Lung (tissue), 13 donors: ENCODE measurements around the gene AGER. TPM values are rescaled to one million over a fixed set of nuclear protein-coding genes. Genes with fewer than 3 reads are reported as not detected.

Source experiments
- ATAC-seq: fragments of 200-7000 bp; cut with Tn5 transposase; one replicate; pipeline ENCODE4 v1.9.1; 2020; ENCODE audit warnings: moderate number of reproducible peaks; ENCODE audit not compliant: insufficient read depth, low FRiP score
- DNase-seq, 3 donors: peaks; one replicate each; pipeline ENCODE4 v3.0.0-alpha.2; 2013 to 2017
- H3K27ac ChIP-seq, 2 donors: one replicate each; pipeline ENCODE4 v1.5.1; 2013; ENCODE audit warnings: mild to moderate bottlenecking in 2 of 2, moderate library complexity in 2 of 2, control low read depth in 1 of 2, inconsistent platforms in 1 of 2, low read depth in 1 of 2, low read length in 1 of 2
- H3K27me3 ChIP-seq, 3 donors: one replicate each; pipeline ENCODE4 v1.5.1; 2013; ENCODE audit warnings: low read length in 2 of 3; ENCODE audit not compliant: control insufficient read depth in 3 of 3, insufficient read depth in 3 of 3
- H3K36me3 ChIP-seq, 4 donors: one replicate each; pipeline ENCODE4 v1.5.1; 2013; ENCODE audit warnings: low read length in 4 of 4, mild to moderate bottlenecking in 1 of 4, moderate library complexity in 1 of 4; ENCODE audit not compliant: control insufficient read depth in 4 of 4, insufficient read depth in 4 of 4
- H3K4me1 ChIP-seq, 5 donors: one replicate each; pipeline ENCODE4 v1.5.1; 2013; ENCODE audit warnings: low read length in 5 of 5, mild to moderate bottlenecking in 2 of 5, moderate library complexity in 1 of 5; ENCODE audit not compliant: control insufficient read depth in 5 of 5, insufficient read depth in 5 of 5
- H3K4me3 ChIP-seq: one replicate; pipeline ENCODE4 v1.5.1; 2013; ENCODE audit warnings: mild to moderate bottlenecking, control low read depth, moderate library complexity
- H3K9ac ChIP-seq, 2 donors: one replicate each; pipeline ENCODE4 v1.5.1; 2013; ENCODE audit warnings: low read length in 2 of 2, control low read depth in 1 of 2; ENCODE audit not compliant: insufficient read depth in 1 of 2
- H3K9me3 ChIP-seq, 4 donors: one replicate each; pipeline ENCODE4 v1.5.1; 2013; ENCODE audit warnings: low read length in 3 of 4, mild to moderate bottlenecking in 1 of 4, moderate library complexity in 1 of 4; ENCODE audit not compliant: control insufficient read depth in 4 of 4, insufficient read depth in 3 of 4
- WGBS, 2 donors: extraction: QIAGEN DNeasy Blood & Tissue Kit; methylation state at CpG; one replicate each; pipeline ENCODE4 v1.1.7; 2013; 5-methylcytosine and 5-hydroxymethylcytosine counted together
- polyA plus RNA-seq, 2 donors: library from polyadenylated mRNA; stranded (reverse); fragments of 200-250 nt; gene quantifications; one replicate each; pipeline ENCODE4 v1.2.1, GENCODE V29; 2013
- small RNA-seq: library from RNA; depleted of rRNA; stranded (forward); fragments of <200 nt; gene quantifications from one replicate; pipeline ENCODE3, GENCODE V24; 2014; ENCODE audit warnings: low replicate concordance
- total RNA-seq, 2 donors: library from RNA; depleted of rRNA in 1 of 2; stranded (reverse); fragments of >200 nt in 1 of 2; gene quantifications; one replicate each; pipeline ENCODE4 v1.2.1, GENCODE V29; 2014 to 2021
- TF ChIP-seq, protein P1 (sequence below): IDR thresholded peaks from 2 replicates; pipeline ENCODE4 v1.5.1; 2012; ENCODE audit warnings: mild to moderate bottlenecking; ENCODE audit errors: control extremely low read depth, extremely low read depth
- donor health status: control.
- donor health status: control.
- donor health status: Bipolar disorder and iron deficiency.
- donor health status: healthy.
- donor health status: DM: yes; HTN: yes; CAD: no.

Gene AGER
- total and polyA plus RNA-seq, 4 donors = 178 to 1,487 (median 347) TPM

DNA sequence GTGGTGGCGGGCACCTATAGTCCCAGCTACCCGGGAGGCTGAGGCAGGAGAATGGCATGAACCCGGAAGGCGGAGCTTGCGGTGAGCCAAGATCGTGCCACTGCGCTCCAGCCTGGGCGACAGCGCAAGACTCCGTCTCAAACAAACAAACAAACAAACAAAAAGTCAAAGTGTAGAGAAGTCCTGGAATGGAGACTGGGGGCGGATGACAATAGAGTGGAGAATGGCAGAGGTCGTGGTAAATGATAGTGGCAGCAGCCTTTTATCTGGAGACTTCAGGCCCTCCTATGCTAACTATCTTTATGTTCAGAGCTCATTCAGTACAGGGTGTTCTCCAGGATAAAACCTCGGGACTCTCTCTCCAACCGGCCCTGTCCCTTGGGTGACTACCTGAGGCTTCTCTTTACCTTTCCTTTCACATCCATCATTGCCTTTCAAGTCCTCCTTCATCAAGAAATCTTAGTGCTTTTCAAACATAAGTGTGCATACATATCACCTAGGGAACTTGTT lies 52.6 kb downstream of the AGER start:
- H3K4me1 ChIP-seq = peaks cover 13 to 26% (median 15%) of the 10 kb centered on the region in 5 donors
- H3K27me3 ChIP-seq = peaks cover 0 to 6% (median 6%) of the 10 kb centered on the region in 3 donors
- H3K27ac ChIP-seq = no peak overlapping the region
- ATAC-seq (no peak), DNase-seq (no peak)
- H3K9ac ChIP-seq = no peak overlapping the region
- TF ChIP-seq, protein P1, sequence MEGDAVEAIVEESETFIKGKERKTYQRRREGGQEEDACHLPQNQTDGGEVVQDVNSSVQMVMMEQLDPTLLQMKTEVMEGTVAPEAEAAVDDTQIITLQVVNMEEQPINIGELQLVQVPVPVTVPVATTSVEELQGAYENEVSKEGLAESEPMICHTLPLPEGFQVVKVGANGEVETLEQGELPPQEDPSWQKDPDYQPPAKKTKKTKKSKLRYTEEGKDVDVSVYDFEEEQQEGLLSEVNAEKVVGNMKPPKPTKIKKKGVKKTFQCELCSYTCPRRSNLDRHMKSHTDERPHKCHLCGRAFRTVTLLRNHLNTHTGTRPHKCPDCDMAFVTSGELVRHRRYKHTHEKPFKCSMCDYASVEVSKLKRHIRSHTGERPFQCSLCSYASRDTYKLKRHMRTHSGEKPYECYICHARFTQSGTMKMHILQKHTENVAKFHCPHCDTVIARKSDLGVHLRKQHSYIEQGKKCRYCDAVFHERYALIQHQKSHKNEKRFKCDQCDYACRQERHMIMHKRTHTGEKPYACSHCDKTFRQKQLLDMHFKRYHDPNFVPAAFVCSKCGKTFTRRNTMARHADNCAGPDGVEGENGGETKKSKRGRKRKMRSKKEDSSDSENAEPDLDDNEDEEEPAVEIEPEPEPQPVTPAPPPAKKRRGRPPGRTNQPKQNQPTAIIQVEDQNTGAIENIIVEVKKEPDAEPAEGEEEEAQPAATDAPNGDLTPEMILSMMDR = no peak
- no peaks in the 10 kb centered on the region for H3K9me3 ChIP-seq
- no peak overlapping the region for H3K4me3 ChIP-seq
- peaks cover 0 to 6% (median 0%) of the 10 kb centered on the region in 4 donors for H3K36me3 ChIP-seq
- WGBS, 2 donors = 89 to 94% methylated on average over 14 of the region's 14 CpGs

Small RNAs within 50 kb of the gene (small RNA-seq; reads per million reads assigned to genes)
- gene AL662884.1 (not detected), gene MIR6833 (not detected)

Other genes starting within 250 kb of the AGER start
- gene CFB, start 238.2 kb downstream of the AGER start, total RNA-seq = 100 to 1,000 TPM; 212 to 255 TPM
- 100 to 1,000 TPM; 173 to 297 TPM for gene CFB, start 238.2 kb downstream of the AGER start, polyA plus RNA-seq
- gene NELFE, start 225.3 kb downstream of the AGER start, total RNA-seq = 10 to 100 TPM; 57.5 to 69.0 TPM
- 10 to 100 TPM; 53.1 to 59.9 TPM for gene NELFE, start 225.3 kb downstream of the AGER start, polyA plus RNA-seq
- 10 to 100 TPM; 28.1 to 70.6 TPM for gene SKIC2, start 225.1 kb downstream of the AGER start, total RNA-seq
- 10 to 100 TPM; 52.7 to 78.0 TPM for gene SKIC2, start 225.1 kb downstream of the AGER start, polyA plus RNA-seq
- 10 to 100 TPM; 11.9 to 18.7 TPM for gene DXO, start 212.1 kb downstream of the AGER start, total RNA-seq
- gene DXO, start 212.1 kb downstream of the AGER start, polyA plus RNA-seq = 10 to 100 TPM; 15.1 to 23.9 TPM
- gene C4A, start 202.2 kb downstream of the AGER start, total RNA-seq = 100 to 1,000 TPM in 1 of 2 donors, 10 to 100 TPM in 1; 82.6 to 183 TPM
- gene C4A, start 202.2 kb downstream of the AGER start, polyA plus RNA-seq = 100 to 1,000 TPM in 1 of 2 donors, 10 to 100 TPM in 1; 48.3 to 284 TPM
- gene C4B, start 169.5 kb downstream of the AGER start, total RNA-seq = 100 to 1,000 TPM; 168 to 170 TPM
- 100 to 1,000 TPM in 1 of 2 donors, 10 to 100 TPM in 1; 58.2 to 296 TPM for gene C4B, start 169.5 kb downstream of the AGER start, polyA plus RNA-seq
- 1 to 10 TPM in 1 of 2 donors, under 1 TPM in 1; 0.43 to 1.5 TPM for gene CYP21A2, start 145.8 kb downstream of the AGER start, total RNA-seq
- 1 to 10 TPM in 1 of 2 donors, under 1 TPM in 1; 0.48 to 1.9 TPM for gene CYP21A2, start 145.8 kb downstream of the AGER start, polyA plus RNA-seq
- gene TNXB, start 74.9 kb downstream of the AGER start, total RNA-seq = 100 to 1,000 TPM in 1 of 2 donors, 10 to 100 TPM in 1; 56.9 to 117 TPM
- 10 to 100 TPM; 21.3 to 99.8 TPM for gene TNXB, start 74.9 kb downstream of the AGER start, polyA plus RNA-seq
- 100 to 1,000 TPM in 1 of 2 donors, 10 to 100 TPM in 1; 50.3 to 101 TPM for gene ATF6B, start 56.0 kb downstream of the AGER start, total RNA-seq
- gene ATF6B, start 56.0 kb downstream of the AGER start, polyA plus RNA-seq = 10 to 100 TPM; 50.1 to 74.5 TPM
- gene FKBPL, start 54.0 kb downstream of the AGER start, total RNA-seq = 1 to 10 TPM; 2.5 to 4.2 TPM
- gene FKBPL, start 54.0 kb downstream of the AGER start, polyA plus RNA-seq = 1 to 10 TPM; 5.1 to 7.3 TPM
- 1 to 10 TPM in 1 of 2 donors, under 1 TPM in 1; 0.57 to 2.0 TPM for gene PRRT1, start 32.3 kb downstream of the AGER start, total RNA-seq
- gene PRRT1, start 32.3 kb downstream of the AGER start, polyA plus RNA-seq = 1 to 10 TPM in 1 of 2 donors, under 1 TPM in 1; 0.53 to 1.4 TPM
- gene PPT2, start 30.1 kb downstream of the AGER start, total RNA-seq = 100 to 1,000 TPM in 1 of 2 donors, 10 to 100 TPM in 1; 14.9 to 212 TPM
- 1 to 10 TPM; 5.7 to 7.3 TPM for gene PPT2, start 30.1 kb downstream of the AGER start, polyA plus RNA-seq
- gene EGFL8, start 19.7 kb downstream of the AGER start, total RNA-seq = 10 to 100 TPM in 1 of 2 donors, 1 to 10 TPM in 1; 9.6 to 10.5 TPM
- 10 to 100 TPM in 1 of 2 donors, 1 to 10 TPM in 1; 3.8 to 10.9 TPM for gene EGFL8, start 19.7 kb downstream of the AGER start, polyA plus RNA-seq
- 10 to 100 TPM; 24.7 to 52.6 TPM for gene AGPAT1, start 8.2 kb downstream of the AGER start, total RNA-seq
- gene AGPAT1, start 8.2 kb downstream of the AGER start, polyA plus RNA-seq = 10 to 100 TPM; 32.1 to 48.9 TPM
- 10 to 100 TPM; 45.2 to 66.7 TPM for gene RNF5, start 5.8 kb downstream of the AGER start, total RNA-seq
- 10 to 100 TPM; 56.3 to 94.4 TPM for gene RNF5, start 5.8 kb downstream of the AGER start, polyA plus RNA-seq
- 100 to 1,000 TPM in 1 of 2 donors, 10 to 100 TPM in 1; 86.7 to 128 TPM for gene PBX2, start 5.9 kb upstream of the AGER start, total RNA-seq
- 10 to 100 TPM; 56.0 to 85.2 TPM for gene PBX2, start 5.9 kb upstream of the AGER start, polyA plus RNA-seq
- gene GPSM3, start 8.4 kb upstream of the AGER start, total RNA-seq = 10 to 100 TPM in 1 of 2 donors, 1 to 10 TPM in 1; 8.1 to 54.0 TPM
- gene GPSM3, start 8.4 kb upstream of the AGER start, polyA plus RNA-seq = 100 to 1,000 TPM in 1 of 2 donors, 10 to 100 TPM in 1; 40.7 to 145 TPM
- 10 to 100 TPM; 43.0 to 43.3 TPM for gene NOTCH4, start 39.8 kb upstream of the AGER start, total RNA-seq
- gene NOTCH4, start 39.8 kb upstream of the AGER start, polyA plus RNA-seq = 10 to 100 TPM; 38.8 to 54.6 TPM
- not detected for gene TSBP1, start 187.7 kb upstream of the AGER start, total RNA-seq
- not detected for gene TSBP1, start 187.7 kb upstream of the AGER start, polyA plus RNA-seq
- not detected for gene BTNL2, start 222.9 kb upstream of the AGER start, total RNA-seq
- gene BTNL2, start 222.9 kb upstream of the AGER start, polyA plus RNA-seq = not detected